GM10248 (cell line): ENCODE data around the gene SDCCAG8.

Experiments
- CTCF ChIA-PET: fragments of 300-600 bp; sonication (Branson Sonifier 250); formaldehyde crosslinking; extraction: SDS; loops from one replicate; lab custom pipeline; 2021; ENCODE audit warnings: antibody characterized with exemption; lab: Yijun Ruan, JAX
- POLR2A ChIA-PET: fragments of 350-650 bp; sonication (Branson Sonifier 250); formaldehyde crosslinking; extraction: SDS; loops from one replicate; lab custom pipeline; 2020; ENCODE audit warnings: antibody characterized with exemption; lab: Yijun Ruan, JAX
- DNase-seq: peaks from one replicate; pipeline ENCODE4 v3.0.0; 2012; ENCODE audit errors: extremely low spot score
- TF ChIP-seq, protein P1 (sequence below): IDR thresholded peaks from 2 replicates; pipeline ENCODE4 v1.5.1; 2012; ENCODE audit warnings: mild to moderate bottlenecking, low read depth; ENCODE audit errors: extremely low read depth, missing control alignments, control extremely low read depth

The SDCCAG8 gene

GRCh38 chr1:243542739-243543415, 287.0 kb downstream of the SDCCAG8 start:
- ChIA-PET CTCF (interaction anchor here (0.9 to 1.6 kb wide), 5 partner anchors 9 to 39 kb away, joined by 3 to 5 read pairs (median 4); no protein-coding TSS in a partner anchor), POLR2A (no interaction called here)
- no peak for DNase-seq
- TF ChIP-seq, protein P1, sequence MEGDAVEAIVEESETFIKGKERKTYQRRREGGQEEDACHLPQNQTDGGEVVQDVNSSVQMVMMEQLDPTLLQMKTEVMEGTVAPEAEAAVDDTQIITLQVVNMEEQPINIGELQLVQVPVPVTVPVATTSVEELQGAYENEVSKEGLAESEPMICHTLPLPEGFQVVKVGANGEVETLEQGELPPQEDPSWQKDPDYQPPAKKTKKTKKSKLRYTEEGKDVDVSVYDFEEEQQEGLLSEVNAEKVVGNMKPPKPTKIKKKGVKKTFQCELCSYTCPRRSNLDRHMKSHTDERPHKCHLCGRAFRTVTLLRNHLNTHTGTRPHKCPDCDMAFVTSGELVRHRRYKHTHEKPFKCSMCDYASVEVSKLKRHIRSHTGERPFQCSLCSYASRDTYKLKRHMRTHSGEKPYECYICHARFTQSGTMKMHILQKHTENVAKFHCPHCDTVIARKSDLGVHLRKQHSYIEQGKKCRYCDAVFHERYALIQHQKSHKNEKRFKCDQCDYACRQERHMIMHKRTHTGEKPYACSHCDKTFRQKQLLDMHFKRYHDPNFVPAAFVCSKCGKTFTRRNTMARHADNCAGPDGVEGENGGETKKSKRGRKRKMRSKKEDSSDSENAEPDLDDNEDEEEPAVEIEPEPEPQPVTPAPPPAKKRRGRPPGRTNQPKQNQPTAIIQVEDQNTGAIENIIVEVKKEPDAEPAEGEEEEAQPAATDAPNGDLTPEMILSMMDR = no peak

DNA sequence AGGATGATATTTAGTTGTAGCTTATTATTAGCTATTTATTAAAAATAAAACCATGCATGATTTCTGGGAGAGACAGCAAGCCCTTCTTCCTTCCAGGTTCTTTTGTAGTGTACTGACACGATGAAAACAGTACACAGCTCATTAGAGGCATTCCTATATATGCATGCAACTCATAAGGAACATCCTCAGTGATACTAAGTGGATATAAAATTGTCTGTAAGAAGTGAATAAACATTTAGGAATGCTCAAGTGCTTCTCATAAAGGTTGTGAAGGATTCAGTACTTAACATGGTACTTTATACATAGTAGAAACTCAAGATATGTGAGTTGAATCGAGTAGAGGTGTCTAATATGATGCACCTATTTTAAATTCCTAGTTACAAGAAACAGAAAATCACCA, 287.7 kb downstream of the SDCCAG8 start:
- CTCF ChIA-PET = interaction anchor here (0.9 to 1.3 kb wide), 4 partner anchors 9 to 38 kb away, joined by 3 to 5 read pairs (median 4); no protein-coding TSS in a partner anchor
- POLR2A ChIA-PET = no interaction called here
- TF ChIP-seq, protein P1 = no peak
- no peak for DNase-seq

DNA sequence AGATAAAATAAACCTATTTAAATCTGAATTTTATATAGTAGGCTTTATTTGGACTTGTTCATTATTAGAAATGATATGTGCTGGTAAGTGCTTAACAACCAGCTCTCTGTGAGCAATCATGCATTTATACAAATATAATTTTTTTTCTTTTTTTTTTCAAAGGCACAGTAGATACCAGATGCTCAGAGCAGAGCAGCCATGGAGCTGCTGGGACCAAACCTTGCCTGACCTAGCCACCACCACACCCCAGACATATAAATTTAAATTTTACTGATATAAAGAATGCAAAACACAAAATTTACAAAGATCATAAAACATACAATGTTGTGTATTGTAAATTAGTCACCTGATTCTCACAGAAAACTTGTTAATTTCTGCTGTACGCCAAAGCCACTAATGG, 290.6 kb downstream of the SDCCAG8 start:
- CTCF ChIA-PET = interaction anchor here (0.8 to 1.8 kb wide), 2 partner anchors 12 to 25 kb away, joined by 3 to 4 read pairs; no protein-coding TSS in a partner anchor
- no peak for DNase-seq
- POLR2A ChIA-PET = no interaction called here
- TF ChIP-seq, protein P1 = no peak

GRCh38 chr1:243547891-243548290, 292.1 kb downstream of the SDCCAG8 start:
- CTCF ChIA-PET = interaction anchor here (0.8 to 1.8 kb wide), 4 partner anchors 10 to 85 kb away, joined by 3 to 4 read pairs (median 4); no protein-coding TSS in a partner anchor

GRCh38 chr1:243548516-243548915, 292.7 kb downstream of the SDCCAG8 start:
- POLR2A ChIA-PET = no interaction called here
- CTCF ChIA-PET = interaction anchor here (1.0 to 1.8 kb wide), 3 partner anchors 10 to 84 kb away, joined by 3 to 4 read pairs (median 4); no protein-coding TSS in a partner anchor
- TF ChIP-seq, protein P1 = no peak
- no peak for DNase-seq

More at GRCh38 chr1:243547891-243548290, 292.1 kb downstream of the SDCCAG8 start:
- DNase-seq = no peak
- TF ChIP-seq, protein P1 = no peak
- POLR2A ChIA-PET = no interaction called here

DNA sequence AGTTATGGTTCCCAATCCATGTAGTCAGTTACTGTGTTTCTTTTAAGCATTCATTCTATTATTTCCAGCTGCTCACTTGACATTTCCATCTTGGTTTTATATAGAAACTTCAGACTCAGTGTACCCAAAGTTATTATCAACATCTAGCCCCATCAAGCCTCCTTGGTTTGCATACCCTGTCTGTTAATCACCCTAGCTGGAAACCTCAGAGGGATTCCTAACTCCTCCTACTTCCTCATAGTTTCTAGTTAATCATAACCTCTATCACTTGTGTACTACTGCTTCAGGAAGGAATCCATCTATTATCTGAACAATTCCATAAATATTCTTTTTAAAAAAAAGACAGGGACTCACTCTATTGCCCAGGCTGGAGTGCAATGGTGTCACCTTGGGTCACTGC, 293.3 kb downstream of the SDCCAG8 start:
- POLR2A ChIA-PET = no interaction called here
- TF ChIP-seq, protein P1 = no peak
- no peak for DNase-seq
- CTCF ChIA-PET = no interaction called here
